Nephron progenitor cell (in vitro differentiated cells): ENCODE measurements around the gene TMEM256.

Experiments used
- DNase-seq: peaks from one replicate; pipeline ENCODE4 v3.0.0; 2021
- H3K27ac Mint-ChIP-seq: 2 replicates; pipeline ENCODE4 v1.8.0; 2021; ENCODE audit warnings: mild to moderate bottlenecking, moderate library complexity, mixed read lengths
- H3K27me3 Mint-ChIP-seq: 2 replicates; pipeline ENCODE4 v1.8.0; 2021; ENCODE audit warnings: mild to moderate bottlenecking, low read depth, mixed read lengths; ENCODE audit not compliant: poor library complexity
- H3K36me3 Mint-ChIP-seq: 2 replicates; pipeline ENCODE4 v1.8.0; 2021; ENCODE audit warnings: low read depth, mixed read lengths
- H3K4me1 Mint-ChIP-seq: 2 replicates; pipeline ENCODE4 v1.8.0; 2021; ENCODE audit warnings: mixed read lengths
- H3K4me3 Mint-ChIP-seq: 2 replicates; pipeline ENCODE4 v1.8.0; 2021; ENCODE audit warnings: mild to moderate bottlenecking, moderate library complexity, mixed read lengths
- H3K9me3 Mint-ChIP-seq: 2 replicates; pipeline ENCODE4 v1.8.0; 2021; ENCODE audit warnings: mild to moderate bottlenecking, moderate library complexity, mixed read lengths
- TF ChIP-seq, protein P1 (sequence below): fragments of 200-600 bp; sonication (generic); IDR thresholded peaks from 2 replicates; pipeline ENCODE4 v1.5.0; 2021; ENCODE audit warnings: antibody characterized with exemption

TMEM256 gene

DNA sequence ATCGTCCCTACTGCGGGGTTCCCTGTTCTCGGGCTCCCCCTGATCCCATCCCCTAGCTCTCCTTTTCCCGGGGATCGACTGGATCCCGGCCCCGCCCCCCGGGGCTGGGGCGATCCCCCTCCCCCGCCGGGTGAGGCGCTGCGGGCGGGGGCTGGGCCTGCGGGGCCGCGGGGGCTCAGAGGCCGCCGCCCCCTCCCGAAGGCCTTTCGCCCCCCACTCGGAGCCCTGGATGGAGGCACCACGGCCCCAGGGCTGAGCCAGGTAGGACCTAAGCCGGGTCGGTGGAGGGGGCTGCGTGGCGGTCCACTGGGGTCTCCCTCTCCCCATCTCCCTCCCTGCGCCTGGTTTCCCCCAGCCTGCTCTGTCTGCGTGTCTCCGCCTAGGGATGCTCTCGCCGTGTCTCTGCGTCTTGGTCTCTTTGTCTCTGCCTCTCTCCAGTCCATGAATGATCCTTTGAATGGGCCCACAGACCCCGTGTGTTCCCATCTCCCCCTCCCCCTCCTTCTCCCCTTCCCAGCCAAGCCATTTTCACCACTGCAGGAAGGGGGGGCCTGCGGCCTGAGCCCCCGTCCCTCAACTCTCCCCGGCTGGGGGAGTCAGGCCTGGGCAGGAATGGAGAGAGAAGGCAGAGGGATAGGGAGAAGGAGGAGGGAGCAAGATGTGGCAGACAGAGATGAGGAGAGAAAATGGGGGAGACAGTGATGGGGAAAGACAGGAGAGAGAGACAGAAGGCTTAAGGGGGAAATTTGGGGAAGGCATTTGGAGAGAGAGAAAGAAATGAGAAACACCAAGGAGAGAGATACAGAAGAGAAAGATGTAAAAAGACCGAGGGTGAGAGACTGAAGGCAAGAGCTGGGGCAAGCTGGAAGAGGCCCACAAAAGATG lies 1.7 kb upstream of the TMEM256 start:
- Mint-ChIP-seq H3K27me3 (no peaks in the 10 kb centered on the region), H3K27ac (peak overlapping the region; percentile 37), H3K4me3 (peak overlapping the region; percentile 94), H3K9me3 (no peaks in the 10 kb centered on the region), H3K4me1 (peaks cover 45% of the 10 kb centered on the region), H3K36me3 (peaks cover 28% of the 10 kb centered on the region)
- peak; percentile 41 for DNase-seq
- TF ChIP-seq, protein P1, sequence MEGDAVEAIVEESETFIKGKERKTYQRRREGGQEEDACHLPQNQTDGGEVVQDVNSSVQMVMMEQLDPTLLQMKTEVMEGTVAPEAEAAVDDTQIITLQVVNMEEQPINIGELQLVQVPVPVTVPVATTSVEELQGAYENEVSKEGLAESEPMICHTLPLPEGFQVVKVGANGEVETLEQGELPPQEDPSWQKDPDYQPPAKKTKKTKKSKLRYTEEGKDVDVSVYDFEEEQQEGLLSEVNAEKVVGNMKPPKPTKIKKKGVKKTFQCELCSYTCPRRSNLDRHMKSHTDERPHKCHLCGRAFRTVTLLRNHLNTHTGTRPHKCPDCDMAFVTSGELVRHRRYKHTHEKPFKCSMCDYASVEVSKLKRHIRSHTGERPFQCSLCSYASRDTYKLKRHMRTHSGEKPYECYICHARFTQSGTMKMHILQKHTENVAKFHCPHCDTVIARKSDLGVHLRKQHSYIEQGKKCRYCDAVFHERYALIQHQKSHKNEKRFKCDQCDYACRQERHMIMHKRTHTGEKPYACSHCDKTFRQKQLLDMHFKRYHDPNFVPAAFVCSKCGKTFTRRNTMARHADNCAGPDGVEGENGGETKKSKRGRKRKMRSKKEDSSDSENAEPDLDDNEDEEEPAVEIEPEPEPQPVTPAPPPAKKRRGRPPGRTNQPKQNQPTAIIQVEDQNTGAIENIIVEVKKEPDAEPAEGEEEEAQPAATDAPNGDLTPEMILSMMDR = no peak

- H3K4me1 Mint-ChIP-seq = peaks cover 46% of the 10 kb centered on the region
- peak; percentile 75 for DNase-seq
Measured at GRCh38 chr17:7404737-7405349, 946 bp upstream of the TMEM256 start.

DNA sequence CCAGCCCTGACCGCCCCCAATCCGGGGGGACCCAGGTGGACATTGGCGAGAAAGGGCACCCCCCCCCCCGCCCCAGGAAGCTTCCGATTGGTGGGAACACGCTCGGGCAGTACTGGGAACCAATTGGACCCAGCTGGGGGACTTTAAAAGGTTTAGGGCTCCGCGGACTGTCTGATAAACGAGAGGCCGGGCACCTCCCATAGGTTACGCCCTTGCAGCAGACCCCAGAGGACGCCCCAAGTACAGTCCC lies 245 bp downstream of the TMEM256 start:
- H3K27me3 Mint-ChIP-seq = no peaks in the 10 kb centered on the region
- H3K36me3 Mint-ChIP-seq = peaks cover 15% of the 10 kb centered on the region
- no peaks in the 10 kb centered on the region for H3K9me3 Mint-ChIP-seq
- H3K27ac Mint-ChIP-seq = peak overlapping the region; percentile 83
- peak overlapping the region; percentile 83 for H3K4me3 Mint-ChIP-seq
- H3K4me1 Mint-ChIP-seq = peaks cover 47% of the 10 kb centered on the region
- TF ChIP-seq, protein P1 = no peak
- DNase-seq = no peak

More at GRCh38 chr17:7404737-7405349, 946 bp upstream of the TMEM256 start:
- H3K27me3 Mint-ChIP-seq = no peaks in the 10 kb centered on the region
- TF ChIP-seq, protein P1 = no peak
- H3K4me3 Mint-ChIP-seq = peak overlapping the region; percentile 89
- peaks cover 22% of the 10 kb centered on the region for H3K36me3 Mint-ChIP-seq
- H3K9me3 Mint-ChIP-seq = no peaks in the 10 kb centered on the region
- H3K27ac Mint-ChIP-seq = no peak overlapping the region

GRCh38 chr17:7403043-7403726 lies 712 bp downstream of the TMEM256 start:
- H3K9me3 Mint-ChIP-seq = no peaks in the 10 kb centered on the region
- DNase-seq = peak; percentile 75
- H3K4me3 Mint-ChIP-seq = peak overlapping the region; percentile 83
- H3K36me3 Mint-ChIP-seq = peaks cover 15% of the 10 kb centered on the region
- peak overlapping the region; percentile 83 for H3K27ac Mint-ChIP-seq
- no peaks in the 10 kb centered on the region for H3K27me3 Mint-ChIP-seq
- TF ChIP-seq, protein P1 = no peak
- peaks cover 47% of the 10 kb centered on the region for H3K4me1 Mint-ChIP-seq

DNA sequence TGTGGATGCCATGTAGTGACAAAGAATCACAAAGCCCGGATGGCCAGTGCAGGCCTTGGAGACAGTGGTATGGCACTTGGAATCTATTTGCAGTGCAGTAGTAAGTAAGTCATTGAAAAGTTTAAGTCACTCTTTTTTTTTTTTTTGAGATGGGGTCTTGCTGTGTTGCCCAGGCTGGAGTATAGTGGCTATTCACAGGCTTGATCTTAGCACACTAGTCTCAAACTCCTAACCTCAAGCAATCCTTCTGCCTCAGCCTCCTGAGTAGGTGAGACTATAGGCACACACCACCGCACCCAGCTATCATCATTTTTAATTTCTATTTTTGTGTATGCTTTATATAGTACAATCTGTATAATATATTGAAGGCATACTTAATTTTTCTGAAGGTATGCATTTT lies 5.3 kb downstream of the TMEM256 start:
- no peak for DNase-seq
- TF ChIP-seq, protein P1 = no peak
- Mint-ChIP-seq H3K4me3 (no peak overlapping the region), H3K9me3 (no peaks in the 10 kb centered on the region), H3K36me3 (peaks cover 15% of the 10 kb centered on the region), H3K4me1 (peaks cover 34% of the 10 kb centered on the region), H3K27me3 (peaks cover 4% of the 10 kb centered on the region), H3K27ac (no peak overlapping the region)
